Cardiac muscle cell (in vitro differentiated cells and primary cell): ENCODE measurements around the gene IFNLR1. TPM values are rescaled to one million over a fixed set of nuclear protein-coding genes. Genes with fewer than 3 reads are reported as not detected.

Source experiments
- DNase-seq, 2 donors: peaks; one replicate each; pipeline versions ENCODE4 v3.0.0 to v3.0.0-alpha.2; 2010 to 2017; ENCODE audit warnings: low read depth in 1 of 2, low spot score in 1 of 2
- H3K27ac ChIP-seq: fragments of 200-600 bp; sonication (generic); 2 replicates; pipeline ENCODE4 v1.5.1; 2016
- H3K27me3 ChIP-seq: fragments of 200-600 bp; sonication (generic); 2 replicates; pipeline ENCODE4 v1.6.0; 2016; ENCODE audit warnings: control low read depth
- H3K36me3 ChIP-seq: fragments of 200-600 bp; sonication (generic); 2 replicates; pipeline ENCODE4 v1.5.1; 2016; ENCODE audit warnings: control low read depth
- H3K4me1 ChIP-seq: fragments of 200-600 bp; sonication (generic); 2 replicates; pipeline ENCODE4 v1.8.1; 2017; ENCODE audit warnings: low read depth, mild to moderate bottlenecking, mixed run types
- H3K4me3 ChIP-seq: fragments of 200-600 bp; sonication (generic); 2 replicates; pipeline ENCODE4 v1.5.1; 2016; ENCODE audit warnings: mild to moderate bottlenecking
- H3K9me3 ChIP-seq: fragments of 200-600 bp; sonication (generic); 2 replicates; pipeline ENCODE4 v1.5.1; 2017; ENCODE audit warnings: low read depth, mild to moderate bottlenecking, control low read depth
- CTCF ChIP-seq: IDR thresholded peaks from 2 replicates; pipeline ENCODE4 v1.5.1; 2012; ENCODE audit warnings: low read depth, mild to moderate bottlenecking, low read length
- polyA plus RNA-seq: library from polyadenylated mRNA; unstranded; fragments of >200 nt; fragmentation: Nextera tagmentation; extraction: Ambion mirVana; gene quantifications from 2 replicates; pipeline ENCODE4 v1.2.1, GENCODE V29; 2016
- total RNA-seq: library from RNA; depleted of rRNA; stranded (reverse); fragments of >200 nt; gene quantifications from 2 replicates; pipeline ENCODE4 v1.2.3, GENCODE V29; 2016

IFNLR1 gene
- total and polyA plus RNA-seq, 2 experiments from 2014 or later: 3.9 to 15.2 TPM

GRCh38 chr1:24147816-24148215 is 39.3 kb downstream of the IFNLR1 start:
- DNase-seq: no peak
- no peak overlapping the region for H3K4me3 ChIP-seq
- TF ChIP-seq CTCF: no peak

GRCh38 chr1:24147194-24147593 is 39.9 kb downstream of the IFNLR1 start:
- Histone ChIP-seq H3K27ac (no peak overlapping the region), H3K9me3 (no peaks in the 10 kb centered on the region), H3K4me3 (no peak overlapping the region), H3K27me3 (no peaks in the 10 kb centered on the region), H3K4me1 (peaks cover 10% of the 10 kb centered on the region), H3K36me3 (no peaks in the 10 kb centered on the region)
- TF ChIP-seq CTCF: no peak
- DNase-seq: no peak

More at GRCh38 chr1:24147816-24148215, 39.3 kb downstream of the IFNLR1 start:
- H3K4me1 ChIP-seq: peaks cover 17% of the 10 kb centered on the region
- H3K27me3 ChIP-seq: no peaks in the 10 kb centered on the region
- no peaks in the 10 kb centered on the region for H3K9me3 ChIP-seq
- no peaks in the 10 kb centered on the region for H3K36me3 ChIP-seq
- no peak overlapping the region for H3K27ac ChIP-seq

- no peak within 1 kb of the TSS for H3K27ac ChIP-seq
- no peaks in the 10 kb centered on the region for H3K36me3 ChIP-seq
- no peaks in the 10 kb centered on the region for H3K4me1 ChIP-seq
- DNase-seq: peak in 1 of 2 donors; percentile 25
- H3K27me3 ChIP-seq: no peaks in the 10 kb centered on the region
- no peak within 1 kb of the TSS for H3K4me3 ChIP-seq
- no peak for TF ChIP-seq CTCF
- H3K9me3 ChIP-seq: no peaks in the 10 kb centered on the region
Measured at GRCh38 chr1:24142546-24143534, 44.2 kb downstream of the IFNLR1 start, which contains the start of gene IL22RA1. TSS of gene IL22RA1 (minus strand) at chr1:24143140. CDS start at chr1:24143082, 58 bp downstream.

- H3K9me3 ChIP-seq: no peaks in the 10 kb centered on the region
- H3K36me3 ChIP-seq: no peaks in the 10 kb centered on the region
- no peak overlapping the region for H3K27ac ChIP-seq
- H3K27me3 ChIP-seq: no peaks in the 10 kb centered on the region
- no peak for TF ChIP-seq CTCF
- no peaks in the 10 kb centered on the region for H3K4me1 ChIP-seq
- no peak for DNase-seq
- H3K4me3 ChIP-seq: no peak overlapping the region
Measured at GRCh38 chr1:24141311-24141997, 45.6 kb downstream of the IFNLR1 start.

GRCh38 chr1:24140741-24141181 is 46.3 kb downstream of the IFNLR1 start:
- TF ChIP-seq CTCF: no peak
- no peak overlapping the region for H3K4me3 ChIP-seq
- no peaks in the 10 kb centered on the region for H3K36me3 ChIP-seq
- H3K27me3 ChIP-seq: no peaks in the 10 kb centered on the region
- no peak for DNase-seq
- no peak overlapping the region for H3K27ac ChIP-seq
- no peaks in the 10 kb centered on the region for H3K4me1 ChIP-seq
- H3K9me3 ChIP-seq: no peaks in the 10 kb centered on the region
